ENCODE measurements around the gene SLC7A8. TPM values are rescaled to one million over a fixed set of nuclear protein-coding genes. Genes with fewer than 3 reads are reported as not detected.

The SLC7A8 gene
- total RNA-seq, 2 experiments from 2014 or later = 1.5 to 1.9 TPM

GRCh38 chr14:23148591-23149249, 34.7 kb downstream of the SLC7A8 start:
- intact Hi-C loops (cut with micrococcal nuclease) = no loop called here
- Mint-ChIP-seq H3K27me3 (peaks cover 3% of the 10 kb centered on the region), H3K27ac (no peak overlapping the region), H3K9me3 (no peaks in the 10 kb centered on the region), H3K36me3 (ENCODE audit: low read depth) (no peaks in the 10 kb centered on the region), H3K4me3 (no peak overlapping the region), H3K4me1 (ENCODE audit: low read depth) (peaks cover 5% of the 10 kb centered on the region)
- no peak for DNase-seq
- TF ChIP-seq, protein P1, sequence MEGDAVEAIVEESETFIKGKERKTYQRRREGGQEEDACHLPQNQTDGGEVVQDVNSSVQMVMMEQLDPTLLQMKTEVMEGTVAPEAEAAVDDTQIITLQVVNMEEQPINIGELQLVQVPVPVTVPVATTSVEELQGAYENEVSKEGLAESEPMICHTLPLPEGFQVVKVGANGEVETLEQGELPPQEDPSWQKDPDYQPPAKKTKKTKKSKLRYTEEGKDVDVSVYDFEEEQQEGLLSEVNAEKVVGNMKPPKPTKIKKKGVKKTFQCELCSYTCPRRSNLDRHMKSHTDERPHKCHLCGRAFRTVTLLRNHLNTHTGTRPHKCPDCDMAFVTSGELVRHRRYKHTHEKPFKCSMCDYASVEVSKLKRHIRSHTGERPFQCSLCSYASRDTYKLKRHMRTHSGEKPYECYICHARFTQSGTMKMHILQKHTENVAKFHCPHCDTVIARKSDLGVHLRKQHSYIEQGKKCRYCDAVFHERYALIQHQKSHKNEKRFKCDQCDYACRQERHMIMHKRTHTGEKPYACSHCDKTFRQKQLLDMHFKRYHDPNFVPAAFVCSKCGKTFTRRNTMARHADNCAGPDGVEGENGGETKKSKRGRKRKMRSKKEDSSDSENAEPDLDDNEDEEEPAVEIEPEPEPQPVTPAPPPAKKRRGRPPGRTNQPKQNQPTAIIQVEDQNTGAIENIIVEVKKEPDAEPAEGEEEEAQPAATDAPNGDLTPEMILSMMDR (IDR thresholded peaks at IDR 0.05) = no peak
- ChIA-PET POLR2A (interaction anchor here (0.7 kb wide), 1 partner anchor 1406 kb away, joined by 3 read pairs; no protein-coding TSS in a partner anchor), CTCF (interaction anchor here (1.4 kb wide), 1 partner anchor 28 kb away, joined by 6 read pairs; no protein-coding TSS in a partner anchor)
- ATAC-seq = no peak

DNA sequence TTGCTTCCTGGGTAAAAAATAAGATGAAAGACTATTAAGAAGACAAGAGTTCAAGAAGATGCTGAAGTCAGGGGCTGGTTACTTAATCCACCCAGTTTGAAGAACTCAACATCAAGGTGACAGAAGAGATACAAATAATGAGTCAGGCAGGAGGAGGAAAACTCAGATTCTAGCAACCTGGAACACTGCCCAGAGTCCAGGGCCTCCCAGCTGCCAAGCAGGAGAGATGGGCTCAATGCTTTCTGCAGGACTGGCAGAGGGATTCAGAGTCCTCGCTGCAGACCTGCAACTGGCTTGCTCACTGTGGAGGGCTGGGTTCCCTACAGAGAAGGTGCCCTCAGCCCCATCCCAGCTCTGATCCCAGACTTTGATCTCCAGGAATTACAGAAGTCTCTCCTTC, 35.8 kb downstream of the SLC7A8 start:
- TF ChIP-seq, protein P1 (IDR thresholded peaks at IDR 0.05) = no peak
- ATAC-seq = no peak

GRCh38 chr14:23146980-23147379, 36.5 kb downstream of the SLC7A8 start:
- intact Hi-C loops (cut with micrococcal nuclease) = no loop called here
- ATAC-seq (no peak), DNase-seq (no peak)
- CTCF ChIA-PET = interaction anchor here (1.4 kb wide), 1 partner anchor 78 kb away, joined by 4 read pairs; no protein-coding TSS in a partner anchor
- H3K27ac Mint-ChIP-seq = no peak overlapping the region
- POLR2A ChIA-PET = no interaction called here
- no peaks in the 10 kb centered on the region for H3K4me1 Mint-ChIP-seq (ENCODE audit: low read depth)
- H3K9me3 Mint-ChIP-seq = no peaks in the 10 kb centered on the region
- no peaks in the 10 kb centered on the region for H3K36me3 Mint-ChIP-seq (ENCODE audit: low read depth)
- TF ChIP-seq, protein P1 (IDR thresholded peaks at IDR 0.05) = no peak
- peaks cover 3% of the 10 kb centered on the region for H3K27me3 Mint-ChIP-seq
- no peak overlapping the region for H3K4me3 Mint-ChIP-seq

More for the DNA sequence above, 35.8 kb downstream of the SLC7A8 start:
- H3K27me3 Mint-ChIP-seq = peaks cover 3% of the 10 kb centered on the region
- no peak overlapping the region for H3K27ac Mint-ChIP-seq
- H3K9me3 Mint-ChIP-seq = no peaks in the 10 kb centered on the region
- CTCF ChIA-PET = interaction anchor here (1.4 kb wide), 1 partner anchor 79 kb away, joined by 4 read pairs; no protein-coding TSS in a partner anchor
- no peak for DNase-seq
- H3K4me1 Mint-ChIP-seq (ENCODE audit: low read depth) = no peaks in the 10 kb centered on the region
- H3K4me3 Mint-ChIP-seq = no peak overlapping the region
- no peaks in the 10 kb centered on the region for H3K36me3 Mint-ChIP-seq (ENCODE audit: low read depth)
- POLR2A ChIA-PET = no interaction called here
- intact Hi-C loops (cut with micrococcal nuclease) = no loop called here

GRCh38 chr14:23146351-23146910, 37.0 kb downstream of the SLC7A8 start:
- CTCF ChIA-PET = interaction anchor here (1.4 to 2.2 kb wide), 2 partner anchors 26 to 78 kb away, joined by 4 to 5 read pairs; no protein-coding TSS in a partner anchor
- intact Hi-C loops (cut with micrococcal nuclease) = no loop called here
- DNase-seq = peak; percentile 7
- H3K36me3 Mint-ChIP-seq (ENCODE audit: low read depth) = no peaks in the 10 kb centered on the region
- POLR2A ChIA-PET = no interaction called here
- no peak overlapping the region for H3K27ac Mint-ChIP-seq
- no peak overlapping the region for H3K4me3 Mint-ChIP-seq
- H3K9me3 Mint-ChIP-seq = no peaks in the 10 kb centered on the region
- no peaks in the 10 kb centered on the region for H3K4me1 Mint-ChIP-seq (ENCODE audit: low read depth)
- peak; percentile 72 for ATAC-seq
- peaks cover 3% of the 10 kb centered on the region for H3K27me3 Mint-ChIP-seq
- TF ChIP-seq, protein P1 (IDR thresholded peaks at IDR 0.05) = no peak

DNA sequence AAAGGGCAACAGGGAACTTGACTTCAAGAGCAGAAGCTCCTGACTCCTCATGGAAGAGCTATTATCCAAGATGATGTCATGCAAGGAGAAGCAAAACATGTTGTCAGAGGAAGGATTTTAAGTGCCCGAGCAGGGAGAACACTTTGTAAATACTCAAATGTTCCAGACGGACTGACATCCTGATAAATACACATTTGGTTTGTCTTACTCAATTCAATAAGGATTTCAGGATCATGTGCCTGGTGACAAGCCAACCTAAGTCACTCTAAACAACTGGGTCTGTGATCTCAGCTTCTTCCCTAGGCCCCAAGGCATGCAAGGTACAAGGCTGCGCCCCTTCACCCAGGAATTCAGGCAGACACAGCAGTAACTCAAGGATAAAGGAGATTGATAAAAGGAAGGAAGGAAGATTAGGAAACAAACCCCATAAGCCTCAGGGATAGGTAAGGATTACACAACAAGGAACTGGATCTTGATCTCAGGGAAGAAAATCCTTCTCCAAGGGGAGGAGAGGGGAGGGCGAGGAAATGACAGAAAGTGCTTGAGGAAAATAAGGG, 37.6 kb downstream of the SLC7A8 start:
- no peaks in the 10 kb centered on the region for H3K9me3 Mint-ChIP-seq
- no peak overlapping the region for H3K27ac Mint-ChIP-seq
- peaks cover 3% of the 10 kb centered on the region for H3K27me3 Mint-ChIP-seq
- ChIA-PET CTCF (interaction anchor here (2.2 kb wide), 1 partner anchor 26 kb away, joined by 5 read pairs; no protein-coding TSS in a partner anchor), POLR2A (no interaction called here)
- ATAC-seq (no peak), DNase-seq (no peak)
- no peak overlapping the region for H3K4me3 Mint-ChIP-seq
- H3K36me3 Mint-ChIP-seq (ENCODE audit: low read depth) = no peaks in the 10 kb centered on the region
- intact Hi-C loops (cut with micrococcal nuclease) = no loop called here
- H3K4me1 Mint-ChIP-seq (ENCODE audit: low read depth) = no peaks in the 10 kb centered on the region
- TF ChIP-seq, protein P1 (IDR thresholded peaks at IDR 0.05) = no peak
